CD4-positive, alpha-beta T cell treated with Interleukin-15 for 1 hour (primary cell): ENCODE results near the gene SLC36A3.

Experiments
- DNase-seq: peaks from one replicate; pipeline ENCODE4 v3.0.0-alpha.2; 2020

The SLC36A3 gene

GRCh38 chr5:151298063-151298855 lies 5.3 kb downstream of the SLC36A3 start:
- no peak for DNase-seq

GRCh38 chr5:151296974-151297373 lies 6.6 kb downstream of the SLC36A3 start:
- no peak for DNase-seq

DNA sequence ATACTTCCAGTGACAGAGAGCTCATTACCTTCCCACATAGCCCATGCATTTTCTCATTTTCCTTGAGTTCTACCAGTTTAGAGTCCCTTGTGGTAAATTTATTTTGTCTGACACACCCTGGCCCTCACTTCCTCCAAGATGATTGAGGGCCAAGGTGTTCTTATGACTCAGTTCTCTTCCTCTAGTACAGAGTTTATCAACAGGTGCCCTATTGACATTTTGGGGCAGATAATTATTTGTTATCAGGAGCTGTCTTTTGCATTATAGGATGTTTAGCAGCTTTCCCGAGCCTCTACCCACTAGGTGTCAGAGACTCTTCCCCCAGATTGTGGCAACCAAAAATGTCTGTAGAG lies 7.1 kb downstream of the SLC36A3 start:
- no peak for DNase-seq

DNA sequence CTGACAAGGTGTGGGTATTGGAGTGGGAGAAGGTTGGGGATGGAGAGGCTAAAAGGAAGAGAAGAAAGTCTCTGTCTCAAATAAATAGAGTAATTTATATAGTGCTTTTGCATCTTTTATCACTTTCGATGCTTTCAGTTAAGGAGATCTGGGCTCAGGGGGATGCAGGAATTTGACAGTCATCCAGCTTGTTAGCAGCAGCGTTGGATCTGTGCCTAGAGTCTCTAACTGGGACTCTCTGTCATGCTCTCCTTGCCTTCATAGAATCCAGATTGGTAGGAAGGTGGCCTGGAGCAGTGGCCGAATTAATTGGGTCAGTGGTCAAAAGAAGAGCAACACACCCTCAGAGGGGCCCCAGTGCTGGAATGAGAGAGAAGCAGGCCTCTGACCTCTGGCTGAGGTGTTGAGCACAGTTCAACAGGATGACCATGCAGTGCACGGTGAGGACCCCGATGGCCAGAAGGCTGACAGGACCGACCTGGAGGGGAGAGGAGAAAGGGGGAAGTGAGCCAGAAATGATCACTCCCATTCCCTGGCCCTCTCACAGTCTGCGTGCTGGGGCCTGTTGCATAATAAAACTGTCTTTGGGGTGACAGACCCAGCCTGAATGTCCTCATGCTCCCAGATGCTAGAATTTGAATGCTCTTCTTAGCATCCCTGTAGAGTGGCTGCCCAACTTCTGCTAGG lies 7.6 kb downstream of the SLC36A3 start:
- DNase-seq = no peak

GRCh38 chr5:151295138-151295537 lies 8.4 kb downstream of the SLC36A3 start:
- DNase-seq = no peak

DNA sequence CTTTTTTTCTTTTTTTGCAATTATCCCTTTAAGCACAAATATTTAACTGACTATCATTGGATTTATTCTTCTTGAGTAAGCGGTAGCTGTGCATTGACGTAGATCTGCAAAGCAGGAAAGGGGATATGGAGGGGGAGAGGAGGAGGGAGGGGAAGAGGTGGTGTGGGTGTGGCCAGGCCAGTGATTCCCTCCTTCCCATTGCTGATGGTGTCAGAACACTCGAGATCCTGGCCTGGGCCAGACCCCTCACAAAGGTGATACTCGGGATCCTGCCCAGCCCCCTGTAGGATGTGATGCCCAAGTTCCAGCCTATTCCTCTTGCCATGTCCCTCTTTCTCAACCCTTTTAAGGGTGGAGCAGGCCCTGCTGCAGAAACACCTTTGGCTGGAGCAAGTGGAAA lies 9.9 kb downstream of the SLC36A3 start:
- DNase-seq = no peak

GRCh38 chr5:151288180-151288579 lies 15.4 kb downstream of the SLC36A3 start:
- DNase-seq = no peak

GRCh38 chr5:151286246-151286645 lies 17.3 kb downstream of the SLC36A3 start:
- no peak for DNase-seq

GRCh38 chr5:151285683-151286082 lies 17.9 kb downstream of the SLC36A3 start:
- no peak for DNase-seq

GRCh38 chr5:151284392-151284967 lies 19.1 kb downstream of the SLC36A3 start:
- DNase-seq = no peak

DNA sequence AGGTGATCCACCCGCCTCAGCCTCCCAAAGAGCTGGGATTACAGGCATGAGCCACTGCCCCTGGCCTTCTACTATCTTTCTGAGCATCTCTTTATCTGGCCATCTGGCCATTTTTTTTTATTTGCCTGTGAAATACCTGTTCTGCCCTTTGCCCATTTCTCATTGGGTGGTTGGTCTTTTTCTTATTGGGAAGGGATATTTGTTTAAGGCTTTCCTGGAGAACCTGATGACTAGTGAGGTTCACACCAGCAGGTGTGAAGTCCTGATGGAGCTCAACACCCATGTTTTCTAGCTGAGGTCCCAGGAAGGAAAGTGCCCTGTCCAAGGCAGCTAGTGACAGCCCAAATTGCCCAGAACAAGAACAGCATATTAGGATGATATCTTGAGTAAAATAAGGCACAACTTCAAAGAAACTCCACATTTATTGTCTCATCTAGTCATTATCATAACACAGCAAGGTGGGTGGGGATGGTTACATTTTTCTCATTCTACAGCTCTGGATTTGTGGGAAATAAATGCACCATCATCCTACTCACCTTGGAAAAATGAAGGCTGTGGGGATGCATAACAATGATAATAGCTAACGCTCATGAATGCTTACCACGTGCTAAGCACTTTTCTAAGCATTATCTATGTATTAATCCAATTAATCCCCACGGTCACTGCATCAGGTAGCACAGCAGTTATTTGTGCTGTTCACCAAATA lies 20.3 kb downstream of the SLC36A3 start:
- DNase-seq = no peak

GRCh38 chr5:151281001-151281639 lies 22.4 kb downstream of the SLC36A3 start:
- DNase-seq = no peak

- DNase-seq = no peak
These were observed 23.1 kb downstream of the SLC36A3 start for GRCh38 chr5:151280443-151280842.

DNA sequence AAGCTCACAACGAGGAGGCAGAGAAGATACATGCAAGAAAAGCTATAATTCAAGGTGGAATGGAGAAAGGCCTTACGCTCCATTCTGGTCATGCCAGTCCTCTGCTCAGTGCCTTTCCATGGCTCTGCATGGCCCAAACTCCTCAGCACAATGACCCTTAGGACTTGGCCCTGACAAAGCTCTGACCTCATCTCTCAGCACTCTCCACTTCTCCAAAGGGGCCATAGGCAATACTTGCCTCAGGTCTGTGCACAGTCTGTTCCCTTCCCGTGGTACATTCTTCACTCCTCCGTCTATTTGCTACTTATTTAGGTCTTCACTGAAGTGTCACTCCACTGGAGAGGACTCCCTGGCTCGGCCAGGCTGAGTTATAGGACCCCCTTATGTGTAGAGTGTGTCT lies 24.7 kb downstream of the SLC36A3 start:
- DNase-seq = no peak

GRCh38 chr5:151275803-151276202 lies 27.8 kb downstream of the SLC36A3 start:
- no peak for DNase-seq

GRCh38 chr5:151274666-151275065 lies 28.9 kb downstream of the SLC36A3 start:
- no peak for DNase-seq

- no peak for DNase-seq
These were observed 32.2 kb downstream of the SLC36A3 start for GRCh38 chr5:151271336-151271735.

- DNase-seq = no peak
These were observed 33.0 kb downstream of the SLC36A3 start for GRCh38 chr5:151270599-151270998.

GRCh38 chr5:151267491-151268260 lies 35.9 kb downstream of the SLC36A3 start:
- DNase-seq = no peak

GRCh38 chr5:151264113-151264512 lies 39.5 kb downstream of the SLC36A3 start:
- no peak for DNase-seq

DNA sequence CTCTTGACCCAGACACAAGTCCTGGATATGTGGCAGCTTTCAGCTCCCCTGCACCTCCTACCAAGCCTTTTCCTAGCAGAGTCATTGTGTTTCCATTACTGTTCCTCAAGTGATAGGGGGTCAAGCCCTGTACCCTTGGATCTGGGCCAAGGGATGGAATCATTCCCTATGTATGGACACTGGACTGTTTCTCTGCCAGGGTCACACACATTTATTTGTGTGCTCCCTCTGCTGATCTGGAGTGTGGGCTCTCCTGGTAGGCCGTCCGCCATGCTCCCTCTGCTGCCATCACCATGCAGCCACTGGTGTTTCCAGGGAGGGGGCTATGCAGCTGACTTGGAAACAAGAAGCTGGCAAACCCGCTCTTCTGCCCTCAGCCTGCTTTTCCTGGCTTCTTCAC lies 41.0 kb downstream of the SLC36A3 start:
- DNase-seq = no peak

DNA sequence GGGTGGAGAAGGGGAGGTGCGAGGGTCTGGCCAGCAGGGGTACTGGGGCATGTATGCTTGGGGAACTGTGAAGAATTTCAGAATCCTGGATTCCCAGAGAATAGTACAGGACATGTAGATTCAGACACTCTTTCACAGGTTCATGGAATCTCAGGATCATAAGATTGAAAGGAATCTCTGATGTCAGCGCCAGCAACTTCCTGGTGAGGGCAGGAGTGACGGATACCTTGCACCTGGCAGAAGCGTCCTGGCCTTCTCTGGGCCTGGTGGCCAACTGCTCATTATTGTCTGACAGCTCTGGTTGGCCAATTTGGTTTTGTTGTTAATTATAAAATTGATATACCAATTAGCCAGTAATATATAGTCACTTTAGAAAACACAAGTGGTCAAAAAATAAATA lies 43.6 kb downstream of the SLC36A3 start:
- no peak for DNase-seq
